Endothelial cell of umbilical vein (primary cell): Measurements from ENCODE around the gene SYT14. TPM values are rescaled to one million over a fixed set of nuclear protein-coding genes. Genes with fewer than 3 reads are reported as not detected.

Source experiments
- BruUV-seq: library from RNA; stranded (reverse); fragments of 400-500 nt; replicated peaks from 2 replicates; lab custom pipeline; 2021; lab: Mats Ljungman, UMichigan
- CTCF ChIA-PET: fragments of 300-600, 350-600 bp; sonication (Branson Sonifier 250); formaldehyde crosslinking; loops from one replicate; lab custom pipeline; 2021; ENCODE audit warnings: antibody characterized with exemption, inconsistent platforms; lab: Charles Lee
- POLR2A ChIA-PET: fragments of 300-600, 350-600 bp; sonication (Branson Sonifier 250); formaldehyde crosslinking; loops from one replicate; lab custom pipeline; 2021; ENCODE audit warnings: antibody characterized with exemption, inconsistent platforms; lab: Charles Lee
- DNase-seq: peaks from one replicate; pipeline ENCODE4 v3.0.0-alpha.2; 2011; ENCODE audit warnings: low read depth, low spot score
- FAIRE-seq: peaks from 2 replicates; lab custom pipeline; 2011; peaks lifted over from hg19 to GRCh38; lab: Jason Lieb, UNC
- H2AFZ ChIP-seq: 2 replicates; pipeline ENCODE4 v1.6.0; 2012; ENCODE audit warnings: low read depth, low read length, control low read depth, inconsistent platforms
- H3K27ac ChIP-seq: 2 replicates; pipeline ENCODE4 v1.5.1; 2011; ENCODE audit warnings: low read depth, mild to moderate bottlenecking, control low read depth, low read length, moderate library complexity; ENCODE audit not compliant: insufficient read depth
- H3K27me3 ChIP-seq, 2 experiments: 2 replicates each; pipeline versions ENCODE4 v1.6.0 to v1.6.1; 2011; ENCODE audit warnings: low read length in 2 of 2, mixed read lengths in 1 of 2; ENCODE audit not compliant: control insufficient read depth in 2 of 2, insufficient read depth in 2 of 2
- H3K36me3 ChIP-seq, 2 experiments: 2 replicates in 1 of 2; 3 replicates in 1 of 2; pipeline ENCODE4 v1.5.1; 2011; ENCODE audit warnings: low read length in 2 of 2, mild to moderate bottlenecking in 1 of 2, moderate library complexity in 1 of 2; ENCODE audit not compliant: control insufficient read depth in 2 of 2, insufficient read depth in 2 of 2; ENCODE audit errors: extremely low read depth in 1 of 2
- H3K4me1 ChIP-seq: 3 replicates; pipeline ENCODE4 v1.5.1; 2011; ENCODE audit warnings: mild to moderate bottlenecking, low read length; ENCODE audit not compliant: control insufficient read depth, insufficient read depth; ENCODE audit errors: extremely low read depth
- H3K4me2 ChIP-seq: 2 replicates; pipeline ENCODE4 v1.6.1; 2011; ENCODE audit warnings: low read length, control low read depth, mixed read lengths; ENCODE audit not compliant: insufficient read depth
- H3K4me3 ChIP-seq, 3 experiments: fragments of 200-600 bp in 1 of 3; sonication (generic), shearing (Covaris generic) in 1 of 3; replicated peaks in 1 of 3; 2 replicates each; pipeline ENCODE4 v1.5.1; 2011 to 2016; ENCODE audit warnings: control low read depth in 3 of 3, low read length in 3 of 3, mild to moderate bottlenecking in 2 of 3, inconsistent platforms in 1 of 3, low read depth in 1 of 3, moderate library complexity in 1 of 3; ENCODE audit not compliant: insufficient read depth in 1 of 3
- H3K79me2 ChIP-seq: 2 replicates; pipeline ENCODE4 v1.6.0; 2012; ENCODE audit warnings: low read length, inconsistent platforms; ENCODE audit not compliant: control insufficient read depth, insufficient read depth
- H3K9ac ChIP-seq: replicated peaks from 2 replicates; pipeline ENCODE3; 2011; ENCODE audit warnings: low read length, control low read depth; ENCODE audit not compliant: insufficient read depth; ENCODE audit errors: extremely low read depth
- H3K9me1 ChIP-seq: replicated peaks from 3 replicates; pipeline ENCODE4 v1.6.0; 2011; ENCODE audit warnings: mild to moderate bottlenecking, low read length; ENCODE audit not compliant: control insufficient read depth, insufficient read depth; ENCODE audit errors: extremely low read depth
- H3K9me3 ChIP-seq: replicated peaks from 2 replicates; pipeline ENCODE4 v1.5.1; 2012; ENCODE audit warnings: low read length, inconsistent platforms; ENCODE audit not compliant: control insufficient read depth, insufficient read depth
- H4K20me1 ChIP-seq: replicated peaks from 2 replicates; pipeline ENCODE3; 2011; ENCODE audit warnings: mild to moderate bottlenecking, low read length; ENCODE audit not compliant: control insufficient read depth, insufficient read depth; ENCODE audit errors: extremely low read depth
- EZH2 ChIP-seq: IDR thresholded peaks from 2 replicates; pipeline ENCODE4 v1.6.1; 2012; ENCODE audit warnings: borderline replicate concordance, low read depth, mild to moderate bottlenecking, moderate library complexity, low read length, inconsistent platforms; ENCODE audit not compliant: severe bottlenecking
- FOS ChIP-seq: IDR thresholded peaks from 2 replicates; pipeline ENCODE4 v1.6.1; 2011; ENCODE audit warnings: mild to moderate bottlenecking, low read length, moderate library complexity, borderline replicate concordance; ENCODE audit not compliant: insufficient read depth
- GATA2 ChIP-seq: IDR thresholded peaks from 2 replicates; pipeline ENCODE4 v1.7.0; 2011; ENCODE audit warnings: low read depth, mild to moderate bottlenecking, moderate library complexity, mixed read lengths, low read length; ENCODE audit not compliant: insufficient read length, insufficient read depth
- JUN ChIP-seq: IDR thresholded peaks from 2 replicates; pipeline ENCODE4 v1.6.1; 2011; ENCODE audit warnings: borderline replicate concordance, low read depth; ENCODE audit not compliant: insufficient read length, insufficient read depth
- MYC ChIP-seq: IDR thresholded peaks from one replicate; pipeline ENCODE4 v1.6.1; 2011; ENCODE audit warnings: mild to moderate bottlenecking, low read depth, low read length
- POLR2A ChIP-seq: IDR thresholded peaks from 2 replicates; pipeline ENCODE4 v1.6.1; 2012; ENCODE audit warnings: low read depth, mild to moderate bottlenecking, control low read depth, low read length
- POLR2AphosphoS5 ChIP-seq: IDR thresholded peaks from 2 replicates; pipeline ENCODE4 v1.6.1; 2012; ENCODE audit warnings: low read depth, mild to moderate bottlenecking, control low read depth, low read length, moderate library complexity; ENCODE audit not compliant: insufficient read depth
- dilution Hi-C: fragments of 300-500 bp; cut with MboI; formaldehyde crosslinking; loops from one replicate; pipeline ENCODE4 v1.15.0; 2019; ENCODE audit warnings: low sequenced_read_pairs; ENCODE audit not compliant: extremely low pct_ligation_motif_present
- intact Hi-C: fragments of 100-400 bp; cut with micrococcal nuclease; formaldehyde crosslinking; loops from one replicate; pipeline ENCODE4 v1.10.0; 2022
- polyA plus RNA-seq, 4 experiments: library from polyadenylated mRNA; depleted of rRNA in 3 of 4; stranded (reverse) in 3 of 4; unstranded in 1 of 4; fragments of >200 nt; gene quantifications; 2 replicates each; pipeline versions ENCODE4 v1.2.1 to v1.2.3, GENCODE V29; 2011 to 2012; ENCODE audit warnings: missing spikeins in 1 of 4
- total RNA-seq: library from RNA; stranded (reverse); gene quantifications from 2 replicates; pipeline ENCODE4 v1.2.3, GENCODE V29; 2021
- TF ChIP-seq, protein P1 (sequence below): IDR thresholded peaks from 2 replicates; pipeline ENCODE4 v1.6.1; 2011; ENCODE audit not compliant: insufficient read depth, insufficient read length
- TF ChIP-seq, protein P2 (sequence below), 2 donors: IDR thresholded peaks; 1 replicate in 1 of 2; 2 replicates in 1 of 2; pipeline ENCODE4 v1.5.1; 2011; ENCODE audit warnings: low read length in 2 of 2, mild to moderate bottlenecking in 2 of 2, moderate library complexity in 2 of 2, control low read depth in 1 of 2, inconsistent platforms in 1 of 2, low read depth in 1 of 2; ENCODE audit not compliant: insufficient read depth in 1 of 2; ENCODE audit errors: extremely low read depth in 1 of 2

SYT14 gene
- total and polyA plus RNA-seq, 2 donors (not counting 3 experiments of a cell fraction or from before 2014, with no cell fraction given) = 0.08 to 0.18 TPM

DNA sequence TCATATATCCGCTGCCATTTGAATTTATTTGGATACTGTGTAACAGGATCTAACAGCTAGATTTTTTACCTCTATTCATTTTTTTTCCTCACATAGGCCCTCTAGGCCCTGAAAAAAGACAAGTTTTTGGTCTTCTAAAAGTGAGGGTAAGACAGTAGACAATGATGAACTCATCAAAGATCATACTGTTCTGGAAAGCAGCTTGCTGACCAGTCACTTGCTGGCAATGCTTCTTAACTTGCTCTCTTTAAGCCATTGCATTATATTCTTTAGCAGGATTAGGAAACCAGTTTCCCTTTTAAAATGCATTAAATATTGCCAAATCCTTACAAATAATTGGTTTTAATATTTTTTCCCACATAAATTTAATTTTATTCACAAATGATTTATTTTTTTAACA is 65.5 kb downstream of the SYT14 start:
- H3K27me3 ChIP-seq = peaks cover 2 to 19% of the 10 kb centered on the region in 2 experiments
- no peak for DNase-seq
- ChIA-PET CTCF (no interaction called here), POLR2A (no interaction called here)
- H3K9me3 ChIP-seq = no peaks in the 10 kb centered on the region
- H3K9ac ChIP-seq = no peak overlapping the region
- dilution Hi-C loops = no loop called here
- H2AFZ ChIP-seq = no peak overlapping the region
- H3K36me3 ChIP-seq = no peaks in the 10 kb centered on the region
- H4K20me1 ChIP-seq = no peaks in the 10 kb centered on the region
- peaks cover 7% of the 10 kb centered on the region for H3K4me1 ChIP-seq
- no peaks in the 10 kb centered on the region for H3K79me2 ChIP-seq
- BruUV-seq = no TSS peak
- no peak overlapping the region for H3K4me3 ChIP-seq
- no peak overlapping the region for H3K27ac ChIP-seq
- TF ChIP-seq, protein P1, sequence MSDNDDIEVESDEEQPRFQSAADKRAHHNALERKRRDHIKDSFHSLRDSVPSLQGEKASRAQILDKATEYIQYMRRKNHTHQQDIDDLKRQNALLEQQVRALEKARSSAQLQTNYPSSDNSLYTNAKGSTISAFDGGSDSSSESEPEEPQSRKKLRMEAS = no peak
- TF ChIP-seq FOS (no peak), POLR2A (no peak), MYC (no peak), EZH2 (no peak), JUN (no peak), GATA2 (no peak), POLR2AphosphoS5 (no peak)
- TF ChIP-seq, protein P2, sequence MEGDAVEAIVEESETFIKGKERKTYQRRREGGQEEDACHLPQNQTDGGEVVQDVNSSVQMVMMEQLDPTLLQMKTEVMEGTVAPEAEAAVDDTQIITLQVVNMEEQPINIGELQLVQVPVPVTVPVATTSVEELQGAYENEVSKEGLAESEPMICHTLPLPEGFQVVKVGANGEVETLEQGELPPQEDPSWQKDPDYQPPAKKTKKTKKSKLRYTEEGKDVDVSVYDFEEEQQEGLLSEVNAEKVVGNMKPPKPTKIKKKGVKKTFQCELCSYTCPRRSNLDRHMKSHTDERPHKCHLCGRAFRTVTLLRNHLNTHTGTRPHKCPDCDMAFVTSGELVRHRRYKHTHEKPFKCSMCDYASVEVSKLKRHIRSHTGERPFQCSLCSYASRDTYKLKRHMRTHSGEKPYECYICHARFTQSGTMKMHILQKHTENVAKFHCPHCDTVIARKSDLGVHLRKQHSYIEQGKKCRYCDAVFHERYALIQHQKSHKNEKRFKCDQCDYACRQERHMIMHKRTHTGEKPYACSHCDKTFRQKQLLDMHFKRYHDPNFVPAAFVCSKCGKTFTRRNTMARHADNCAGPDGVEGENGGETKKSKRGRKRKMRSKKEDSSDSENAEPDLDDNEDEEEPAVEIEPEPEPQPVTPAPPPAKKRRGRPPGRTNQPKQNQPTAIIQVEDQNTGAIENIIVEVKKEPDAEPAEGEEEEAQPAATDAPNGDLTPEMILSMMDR (IDR thresholded peaks at IDR 0.05; ENCODE audit: extremely low read depth in 1 of 2, insufficient read depth in 1 of 2, low read depth in 1 of 2, low read length in 2 of 2) = no peak
- no peak for FAIRE-seq
- H3K4me2 ChIP-seq = no peak overlapping the region
- intact Hi-C loops = no loop called here
- no peaks in the 10 kb centered on the region for H3K9me1 ChIP-seq
